Measurements from ENCODE around the gene NGFR. TPM values are rescaled to one million over a fixed set of nuclear protein-coding genes. Genes with fewer than 3 reads are reported as not detected.

Gene NGFR
- total and polyA plus RNA-seq, 8 donors, result 1.1 to 6.6 (median 3.1) TPM; not detected in 1

- Histone ChIP-seq H3K36me3 (no peaks in the 10 kb centered on the region), H3K4me3 (no peak overlapping the region), H3K27me3 (peaks cover 0 to 26% (median 0%) of the 10 kb centered on the region in 3 donors), H3K27ac (no peak overlapping the region), H3K9me3 (no peaks in the 10 kb centered on the region), H3K4me1 (peaks cover 5 to 13% (median 10%) of the 10 kb centered on the region in 4 donors)
- DNase-seq, result no peak
- intact Hi-C loops (cut with DNase I; ENCODE audit: low total_unique reads), result loop anchor here (5.0 kb wide), 1 partner anchor 119 kb away; no protein-coding TSS in a partner anchor
- WGBS, 5 donors, result 80 to 92% (median 85%) methylated on average over 9 to 12 of the region's 12 CpGs
- no peak for TF ChIP-seq CTCF (IDR thresholded peaks at IDR 0.05)
- TF ChIP-seq EP300 (IDR thresholded peaks at IDR 0.05), result no peak
- TF ChIP-seq POLR2A (IDR thresholded peaks at IDR 0.05), result no peak
- TF ChIP-seq POLR2AphosphoS5 (IDR thresholded peaks at IDR 0.05), result no peak
Observed at GRCh38 chr17:49551221-49552069, 56.4 kb downstream of the NGFR start.

- Histone ChIP-seq H3K9me3 (no peaks in the 10 kb centered on the region), H3K27me3 (peaks cover 0 to 20% (median 0%) of the 10 kb centered on the region in 3 donors), H3K4me3 (no peak overlapping the region), H3K36me3 (no peaks in the 10 kb centered on the region), H3K27ac (no peak overlapping the region), H3K4me1 (peaks cover 8 to 15% (median 12%) of the 10 kb centered on the region in 4 donors)
- intact Hi-C loops (cut with DNase I; ENCODE audit: low total_unique reads), result loop anchor here (5.0 kb wide), 1 partner anchor 120 kb away; no protein-coding TSS in a partner anchor
- peak in 1 of 2 donors; percentile 44 for DNase-seq
- 65 to 81% (median 73%) methylated on average over 15 to 27 of the region's 27 CpGs for WGBS, 5 donors
- peak in 1 of 3 donors; percentile 7 for TF ChIP-seq POLR2AphosphoS5 (IDR thresholded peaks at IDR 0.05)
- no peak for TF ChIP-seq CTCF (IDR thresholded peaks at IDR 0.05)
Observed at GRCh38 chr17:49552070-49552751, 57.1 kb downstream of the NGFR start.

- DNase-seq, result no peak
- Histone ChIP-seq H3K27ac (no peak overlapping the region), H3K36me3 (no peaks in the 10 kb centered on the region), H3K4me3 (no peak overlapping the region), H3K4me1 (peaks cover 8 to 15% (median 11%) of the 10 kb centered on the region in 4 donors), H3K27me3 (peaks cover 0 to 22% (median 0%) of the 10 kb centered on the region in 3 donors), H3K9me3 (no peaks in the 10 kb centered on the region)
- 83 to 86% (median 84%) methylated on average over 8 of the region's 8 CpGs for WGBS, 5 donors
- no peak for TF ChIP-seq POLR2A (IDR thresholded peaks at IDR 0.05)
- no peak for TF ChIP-seq POLR2AphosphoS5 (IDR thresholded peaks at IDR 0.05)
- TF ChIP-seq CTCF (IDR thresholded peaks at IDR 0.05), result no peak
- no peak for TF ChIP-seq EP300 (IDR thresholded peaks at IDR 0.05)
- intact Hi-C loops (cut with DNase I; ENCODE audit: low total_unique reads), result loop anchor here (5.0 kb wide), 1 partner anchor 122 kb away; no protein-coding TSS in a partner anchor
Observed at GRCh38 chr17:49553676-49554335, 58.7 kb downstream of the NGFR start.
